ENCODE data around the gene PPBP.
"Not testable (repeated sequence)": the region's sequence is repeated elsewhere in the genome, so short reads cannot be mapped to it uniquely, and the experiment has no call there.

The PPBP gene

DNA sequence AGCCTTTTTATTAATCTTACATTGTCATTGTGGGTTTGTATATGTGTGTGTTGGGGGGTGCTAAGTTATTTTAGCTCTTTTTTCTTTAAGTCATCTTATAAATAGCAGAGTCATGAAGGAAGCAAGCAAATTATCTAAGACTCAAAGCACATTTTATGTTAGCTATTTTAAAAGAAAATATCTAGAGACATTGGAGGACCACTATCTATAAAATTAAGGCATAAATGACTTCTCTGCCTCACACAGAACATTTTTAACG is 3.7 kb upstream of the PPBP start:
- no peak for DNase-seq

DNA sequence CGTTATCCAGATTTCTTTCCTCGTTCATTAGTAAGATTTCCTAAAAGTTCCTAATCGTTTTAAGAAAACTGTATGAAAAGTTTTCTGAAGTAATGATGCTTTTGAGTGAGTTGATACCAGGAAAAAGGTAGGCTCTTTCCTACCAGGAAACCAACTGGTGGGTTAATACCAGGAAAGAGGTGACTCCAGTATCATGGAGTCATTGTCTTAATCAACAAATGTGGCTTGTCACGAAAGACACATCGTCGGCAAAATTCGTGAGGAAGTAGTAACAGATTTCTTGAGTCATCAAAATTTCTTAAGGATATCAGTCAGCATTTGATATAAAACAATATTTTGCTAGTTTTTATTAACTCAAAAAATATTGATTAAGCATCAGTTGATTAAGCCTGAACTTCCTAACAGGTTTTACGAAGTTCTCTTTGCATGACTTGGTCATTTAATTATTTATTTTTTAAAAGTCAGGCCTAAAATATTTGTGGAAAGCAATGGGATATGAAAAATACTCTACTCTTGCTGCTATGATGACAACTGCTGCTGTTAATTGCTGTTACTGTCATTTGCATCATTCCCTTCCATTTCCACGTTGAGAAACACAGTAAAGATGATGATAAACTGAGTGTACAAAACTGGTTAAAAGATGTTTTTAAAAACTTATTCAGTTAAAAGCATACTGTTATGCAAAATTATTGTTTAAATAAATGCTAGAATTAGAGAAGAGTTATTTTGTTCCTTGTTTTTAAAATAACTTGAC is 3.2 kb upstream of the PPBP start:
- DNase-seq: no peak

DNA sequence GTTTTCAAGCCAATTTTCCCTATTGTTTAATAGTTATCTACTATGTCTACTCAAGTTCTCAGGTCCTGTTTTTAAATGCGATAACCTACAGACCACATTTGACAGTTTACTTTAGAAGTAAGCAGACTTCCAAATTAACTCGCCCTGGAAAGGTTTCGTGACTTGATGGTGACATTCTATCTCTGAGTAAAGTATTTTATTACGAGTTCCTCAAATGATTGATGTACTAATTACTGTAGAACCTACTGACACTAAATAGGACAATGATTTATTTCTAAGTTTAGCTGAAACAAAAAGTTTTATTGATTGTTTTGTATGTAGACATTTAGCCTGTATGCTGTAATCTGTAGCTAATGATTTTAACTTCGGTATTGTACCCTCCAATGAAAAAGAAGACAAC is 1.9 kb upstream of the PPBP start:
- no peak for DNase-seq

DNA sequence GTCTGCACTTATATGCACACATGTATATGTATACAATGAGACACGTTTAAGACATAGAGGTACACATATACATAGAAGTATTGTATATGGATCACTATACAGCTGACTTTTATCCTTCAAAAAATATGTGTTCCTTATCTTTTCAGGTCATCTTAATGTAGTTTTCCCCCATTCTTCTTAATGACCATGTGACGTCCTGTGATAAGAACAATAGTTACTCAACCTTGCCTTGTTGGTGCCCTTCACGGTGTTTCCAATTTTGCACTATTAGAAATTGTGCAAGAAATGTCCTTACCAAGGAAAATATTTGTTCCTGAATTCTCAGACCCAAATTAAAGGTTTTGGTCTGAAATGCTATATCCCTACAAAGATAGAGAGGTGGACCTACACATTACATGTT is 1.0 kb upstream of the PPBP start:
- no peak for DNase-seq

DNA sequence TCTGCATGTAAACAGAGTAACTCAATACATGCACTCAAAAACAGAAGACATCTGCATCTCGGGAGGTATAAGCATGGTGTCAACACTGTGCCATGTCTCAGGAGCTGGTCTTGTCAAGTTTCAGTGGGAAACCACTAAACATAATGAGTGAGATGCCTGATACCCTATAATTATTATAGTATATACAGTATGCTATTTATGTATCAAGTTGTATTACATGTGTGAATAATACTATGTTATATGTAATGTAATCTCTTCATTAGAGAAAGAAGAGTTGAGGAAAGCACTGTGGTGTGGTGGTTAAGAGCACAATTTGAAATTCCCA is 2.5 kb downstream of the PPBP start:
- DNase-seq: no peak

DNA sequence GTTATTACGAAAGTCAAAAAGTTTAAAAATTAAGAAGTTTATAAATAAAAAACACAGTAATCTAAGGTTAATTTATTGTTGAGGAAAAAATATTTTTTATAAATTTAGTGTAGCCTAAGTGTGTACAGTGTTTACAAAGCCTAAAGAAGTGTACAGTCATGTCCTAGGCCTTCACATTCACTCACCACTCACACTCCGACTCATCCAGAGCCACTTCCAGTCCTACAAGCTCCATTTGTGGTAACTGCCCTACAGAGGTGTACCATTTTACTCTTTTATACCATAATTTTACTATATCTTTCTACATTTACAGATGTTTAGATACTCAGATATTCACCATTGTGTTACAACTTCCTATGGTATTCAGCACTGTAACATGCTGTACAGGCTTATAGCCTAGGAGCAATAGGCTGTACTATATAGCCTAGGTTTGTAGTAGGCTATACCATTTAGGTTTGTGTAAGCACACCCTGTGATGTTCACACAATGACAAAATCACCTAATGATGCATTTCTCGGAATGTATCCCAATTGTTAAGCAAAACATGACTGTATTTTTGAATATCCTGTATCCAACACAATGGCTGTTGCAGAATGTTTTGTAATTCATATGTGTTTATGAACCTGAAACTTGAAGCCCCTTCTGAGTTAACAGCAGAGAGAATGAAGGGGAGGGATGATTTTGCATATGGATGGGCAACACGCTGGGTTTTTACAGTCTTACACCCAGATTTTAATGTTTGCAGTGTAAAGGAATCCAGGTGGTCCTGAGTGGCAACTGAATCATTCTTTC is 3.1 kb downstream of the PPBP start:
- DNase-seq: no peak

DNA sequence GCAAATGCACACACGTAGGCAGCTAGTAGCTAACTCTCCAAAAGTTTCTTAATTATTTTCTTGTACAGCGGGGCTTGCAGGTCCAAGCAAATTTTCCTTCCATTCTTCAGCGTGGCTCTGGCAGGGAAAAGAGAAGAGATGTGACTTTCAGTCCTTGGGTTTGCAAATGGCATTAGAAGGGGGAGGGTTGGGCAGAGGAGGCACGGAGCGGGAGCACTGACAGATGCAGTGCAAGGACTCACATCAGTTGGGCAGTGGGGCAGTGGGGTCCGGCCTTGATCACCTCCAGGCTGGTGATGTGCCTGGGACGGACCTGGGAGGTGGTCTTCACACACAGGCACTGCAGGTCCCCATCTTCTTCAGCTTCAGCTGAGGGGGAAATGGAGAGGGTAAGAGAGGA is 6.8 kb downstream of the PPBP start:
- DNase-seq: not testable (repeated sequence)

DNA sequence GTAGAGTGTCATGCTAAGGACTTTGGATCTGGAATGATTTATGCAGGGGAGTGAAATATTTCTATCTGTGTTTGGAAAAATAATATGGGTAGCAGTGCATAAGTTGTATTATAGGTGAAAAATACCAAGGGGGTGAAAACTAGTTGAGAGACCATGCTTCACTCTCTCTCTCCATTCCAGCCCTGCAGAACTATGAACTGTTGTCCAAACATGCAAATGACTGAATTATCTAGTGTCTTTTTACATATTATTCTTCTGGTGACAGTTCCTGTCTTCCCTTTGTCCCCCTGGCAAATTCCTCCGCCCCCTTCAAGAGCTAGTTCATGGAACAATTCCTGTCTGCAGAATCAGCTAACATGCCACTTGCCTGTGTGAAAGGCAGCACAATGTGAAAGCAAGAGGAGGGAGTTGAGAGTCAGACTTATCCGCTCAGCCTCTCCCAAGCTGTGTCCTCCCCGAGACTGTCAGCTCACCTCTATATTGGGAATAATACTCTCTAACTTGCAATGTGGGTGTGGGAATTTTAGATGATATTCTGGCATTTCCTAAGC is 8.5 kb downstream of the PPBP start:
- no peak for DNase-seq

DNA sequence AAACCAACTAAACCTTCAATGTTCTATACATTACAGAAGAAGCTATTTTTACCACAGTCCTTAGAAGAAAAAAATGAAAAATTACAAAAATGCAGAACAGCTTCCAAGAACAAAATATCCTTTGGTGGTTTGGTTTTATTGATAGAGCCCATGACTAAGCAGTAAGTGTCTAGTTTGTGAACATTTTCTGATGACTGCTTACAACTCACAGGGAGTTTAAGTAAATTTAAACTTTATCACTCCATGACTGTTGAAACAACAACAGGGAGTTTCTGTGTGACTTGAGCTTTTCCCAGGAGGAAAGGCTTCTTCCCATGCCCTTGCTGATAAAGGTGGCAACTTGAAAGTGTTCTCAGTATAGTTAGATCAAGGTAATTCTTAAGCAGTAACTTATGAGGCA is 9.1 kb downstream of the PPBP start:
- no peak for DNase-seq

DNA sequence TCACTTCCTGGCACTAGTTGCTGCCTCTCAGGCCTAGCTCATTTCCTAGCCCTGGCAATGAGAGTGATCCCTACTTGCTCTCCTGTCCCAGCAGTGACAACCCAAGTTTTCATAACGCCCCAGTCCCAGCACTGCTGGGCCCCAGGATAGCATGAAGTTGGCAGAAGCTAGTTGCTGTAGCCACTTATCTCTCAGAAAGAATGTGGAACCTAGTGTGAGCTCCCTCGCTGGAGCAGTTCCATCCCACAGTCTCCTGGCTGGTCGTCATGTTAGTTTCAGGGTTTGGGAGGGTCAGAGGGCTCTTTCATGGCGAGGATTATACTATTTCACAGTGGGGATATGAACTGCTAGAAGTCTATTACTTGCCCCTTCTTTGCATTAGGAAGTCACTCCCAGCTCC is 11.3 kb downstream of the PPBP start:
- DNase-seq: no peak

DNA sequence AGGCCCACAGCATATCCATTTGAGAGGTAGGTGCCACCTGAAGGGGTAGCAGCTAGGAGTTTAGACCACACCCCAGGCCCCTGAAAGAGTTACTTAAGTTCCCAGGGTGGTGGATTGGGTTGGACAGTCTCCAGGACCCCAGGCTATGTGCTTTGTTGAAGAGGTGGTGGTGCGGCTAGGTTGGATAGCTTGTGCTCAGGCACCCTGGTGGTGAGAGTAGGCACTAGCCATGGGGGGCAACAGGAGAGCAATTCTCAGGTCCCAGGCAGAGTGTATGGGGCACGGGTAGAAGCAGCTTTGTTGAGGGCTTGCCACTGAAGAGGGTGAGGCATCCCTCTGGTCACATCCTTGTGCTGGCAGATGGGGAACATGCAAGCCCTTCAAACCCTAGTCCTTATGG is 11.8 kb downstream of the PPBP start:
- DNase-seq: no peak

DNA sequence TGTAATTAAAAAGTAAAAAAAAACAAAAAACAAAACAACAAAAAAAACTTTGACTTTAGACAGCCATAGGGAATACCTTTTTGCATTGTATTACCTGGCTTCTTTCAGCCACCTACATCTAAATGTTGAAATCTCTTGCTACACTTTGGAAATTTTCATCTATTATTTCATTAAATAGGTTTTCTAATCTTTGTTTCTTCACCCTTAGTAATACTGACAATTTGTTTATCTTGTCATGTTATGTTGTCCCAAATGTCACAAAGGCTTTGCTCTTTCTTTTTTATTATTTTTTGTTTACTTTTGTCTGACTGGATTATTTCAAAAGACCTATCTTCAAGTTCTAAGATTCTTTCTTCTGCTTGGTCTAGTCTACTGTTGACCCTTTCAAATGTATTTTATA is 13.6 kb downstream of the PPBP start:
- DNase-seq: no peak

DNA sequence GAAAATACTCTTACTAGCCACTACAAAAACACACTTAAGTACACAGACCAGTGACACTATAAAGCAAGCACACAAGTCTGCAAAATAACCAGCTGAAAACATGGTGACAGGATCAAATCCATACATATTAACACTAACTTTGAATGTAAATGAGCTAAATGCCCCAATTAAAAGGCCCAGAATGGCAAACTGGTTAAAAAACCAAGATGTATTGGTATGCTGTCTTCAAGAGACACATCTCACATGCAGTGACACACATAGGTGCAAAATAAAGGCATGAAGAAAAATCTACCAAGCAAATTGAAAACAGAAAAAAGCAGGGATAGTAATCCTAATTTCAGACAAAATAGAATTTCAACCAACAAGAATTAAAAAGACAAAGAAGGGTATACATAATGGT is 17.0 kb downstream of the PPBP start:
- no peak for DNase-seq

DNA sequence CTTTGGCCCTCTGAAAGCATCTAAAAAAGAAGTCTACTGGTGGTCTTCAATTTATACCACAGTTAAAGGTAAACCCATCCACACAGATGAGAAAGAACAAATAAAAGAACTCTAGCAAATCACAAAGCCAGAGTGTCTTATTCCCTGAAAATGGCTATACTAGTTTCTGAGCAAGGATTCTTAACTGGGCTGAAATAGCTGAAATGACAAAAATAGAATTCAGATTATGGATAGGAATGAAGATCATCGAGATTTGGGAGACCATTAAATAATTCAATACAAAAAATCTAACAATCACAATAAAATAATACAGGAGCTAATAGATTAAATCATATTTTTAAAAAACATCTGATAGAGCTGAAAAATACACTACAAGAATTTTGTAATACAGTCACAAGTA is 18.0 kb downstream of the PPBP start:
- DNase-seq: no peak

DNA sequence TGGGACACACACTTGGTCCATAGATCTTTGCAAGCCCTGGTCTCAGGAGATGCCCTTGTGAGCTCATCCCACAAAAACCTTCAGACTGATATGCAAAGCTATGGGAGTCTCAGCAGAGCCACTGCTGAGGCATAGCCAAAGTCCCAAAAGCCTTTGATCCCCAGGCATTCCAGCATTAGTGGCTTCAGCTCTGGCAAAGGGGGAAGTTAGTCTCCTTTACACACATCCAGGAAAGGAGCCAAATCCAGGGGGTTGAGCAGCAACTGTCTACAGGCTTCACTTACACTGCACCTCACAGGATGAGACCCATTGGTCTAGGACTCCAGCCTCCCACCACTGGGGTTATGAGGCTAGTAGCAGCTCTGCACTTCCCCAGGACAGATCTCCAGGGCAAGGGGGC is 20.1 kb downstream of the PPBP start:
- DNase-seq: no peak

DNA sequence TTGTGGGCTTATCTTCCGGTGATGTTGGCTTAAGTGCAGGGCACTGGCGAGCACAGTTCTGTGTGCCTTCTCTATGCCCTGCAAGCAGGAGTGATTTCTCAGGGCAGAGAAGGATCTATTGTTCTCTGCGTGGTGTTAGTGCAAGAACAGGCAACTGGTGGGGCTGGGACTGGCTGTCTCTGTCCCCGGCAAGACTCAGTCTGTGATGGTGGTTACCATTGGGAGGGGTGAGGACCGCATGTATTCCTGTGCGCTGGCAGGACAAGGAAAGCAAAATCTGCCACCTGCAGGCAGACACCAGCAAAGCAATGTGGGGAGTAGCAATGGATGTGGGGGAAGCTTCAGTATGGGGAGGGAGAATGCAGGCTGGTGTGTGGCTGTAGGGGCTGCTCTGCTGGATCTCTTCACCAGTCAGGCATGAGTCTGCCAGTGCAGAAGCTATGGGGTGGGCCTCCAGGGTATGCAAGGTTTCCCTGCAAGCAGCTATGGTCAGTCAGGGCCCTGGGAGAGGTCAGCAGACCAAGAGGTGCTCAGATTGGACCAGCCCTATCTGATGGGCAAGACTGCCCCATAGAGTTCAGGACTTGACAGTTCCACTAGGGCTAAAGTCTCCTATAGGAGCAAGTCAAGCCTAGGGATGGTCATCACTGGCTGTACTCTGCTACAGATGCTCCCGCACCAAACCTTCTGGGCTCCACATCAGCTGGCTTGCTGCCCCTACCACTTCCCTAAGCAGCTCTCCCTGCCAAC is 23.0 kb downstream of the PPBP start:
- DNase-seq: no peak

DNA sequence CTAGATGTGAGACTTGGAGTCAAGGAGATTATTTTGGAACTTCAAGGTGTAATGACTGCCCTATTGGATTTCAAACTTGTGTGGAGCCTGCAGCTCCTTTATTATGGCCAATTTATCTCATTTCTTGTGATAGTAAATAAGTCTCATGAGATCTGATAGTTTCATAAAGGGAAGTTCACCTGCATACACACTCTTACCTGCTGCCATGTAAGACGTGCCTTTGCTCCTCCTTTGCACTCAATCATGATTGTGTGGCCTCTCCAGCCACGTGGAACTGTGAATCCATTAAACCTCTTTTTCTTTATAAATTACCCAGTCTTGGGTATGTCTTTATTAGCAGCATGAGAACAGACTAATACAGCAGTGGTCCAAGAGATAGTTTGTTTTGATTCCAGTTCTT is 25.3 kb downstream of the PPBP start:
- no peak for DNase-seq

DNA sequence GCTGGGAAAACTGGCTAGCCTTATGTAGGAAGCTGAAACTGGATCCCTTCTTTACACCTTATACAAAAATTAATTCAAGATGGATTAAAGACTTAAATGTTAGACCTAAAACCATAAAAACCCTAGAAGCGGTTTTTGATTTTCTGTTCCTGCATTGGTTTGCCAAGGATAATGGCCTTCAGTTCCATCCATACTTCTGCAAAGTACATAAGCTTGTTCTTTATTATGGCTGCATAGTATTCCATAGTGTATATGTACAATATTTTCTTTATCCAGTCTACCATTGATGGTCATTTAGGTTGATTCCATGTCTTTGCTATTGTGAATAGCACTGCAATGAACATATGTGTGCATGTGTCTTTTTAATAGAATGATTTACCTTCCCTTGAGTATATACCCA is 28.9 kb downstream of the PPBP start:
- not testable (repeated sequence) for DNase-seq

DNA sequence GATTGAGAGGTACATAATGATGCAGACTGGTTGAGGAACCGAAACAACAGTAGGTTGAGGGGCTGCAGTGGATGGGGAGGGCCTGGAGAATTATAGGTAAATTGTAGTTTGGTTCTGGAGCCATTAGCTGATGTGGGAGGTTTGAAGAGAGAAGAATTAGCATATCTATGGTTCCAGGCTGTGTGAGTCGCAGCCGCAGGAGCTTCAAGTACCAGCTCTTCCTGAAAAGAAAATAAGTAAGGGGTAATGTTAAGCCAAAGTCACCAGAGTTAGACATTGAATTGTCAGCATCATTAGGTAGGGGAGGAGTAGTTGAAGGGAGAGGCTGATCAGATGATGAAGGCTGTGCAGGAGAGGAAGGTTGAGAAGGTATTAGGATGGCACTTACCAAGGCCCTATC is 35.6 kb downstream of the PPBP start:
- DNase-seq: no peak

DNA sequence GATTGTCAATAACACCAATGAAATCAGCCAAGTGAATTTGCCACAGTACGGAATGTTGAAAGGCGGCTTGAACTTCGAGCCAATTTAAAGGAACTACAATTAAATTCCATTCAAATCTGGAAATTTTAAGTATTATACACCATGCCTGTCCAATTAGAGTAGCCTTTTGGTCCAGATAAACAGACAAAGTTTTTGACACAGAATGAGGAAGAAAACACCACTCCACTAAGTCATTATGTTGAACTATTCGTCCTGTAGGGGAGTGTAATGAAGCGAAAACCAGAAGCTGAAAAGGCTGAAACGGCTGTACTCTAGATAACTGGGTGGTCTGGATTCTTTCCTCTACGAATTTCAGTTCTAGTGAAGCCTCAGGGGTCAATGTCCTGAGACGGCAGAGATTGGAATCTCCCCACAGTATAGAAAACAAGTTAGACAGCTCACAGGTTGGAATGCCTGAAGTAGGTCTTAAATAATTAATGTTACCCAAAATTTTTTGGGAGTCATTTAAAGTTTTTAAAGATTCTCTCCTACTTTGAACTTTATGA is 37.5 kb downstream of the PPBP start:
- not testable (repeated sequence) for DNase-seq

DNA sequence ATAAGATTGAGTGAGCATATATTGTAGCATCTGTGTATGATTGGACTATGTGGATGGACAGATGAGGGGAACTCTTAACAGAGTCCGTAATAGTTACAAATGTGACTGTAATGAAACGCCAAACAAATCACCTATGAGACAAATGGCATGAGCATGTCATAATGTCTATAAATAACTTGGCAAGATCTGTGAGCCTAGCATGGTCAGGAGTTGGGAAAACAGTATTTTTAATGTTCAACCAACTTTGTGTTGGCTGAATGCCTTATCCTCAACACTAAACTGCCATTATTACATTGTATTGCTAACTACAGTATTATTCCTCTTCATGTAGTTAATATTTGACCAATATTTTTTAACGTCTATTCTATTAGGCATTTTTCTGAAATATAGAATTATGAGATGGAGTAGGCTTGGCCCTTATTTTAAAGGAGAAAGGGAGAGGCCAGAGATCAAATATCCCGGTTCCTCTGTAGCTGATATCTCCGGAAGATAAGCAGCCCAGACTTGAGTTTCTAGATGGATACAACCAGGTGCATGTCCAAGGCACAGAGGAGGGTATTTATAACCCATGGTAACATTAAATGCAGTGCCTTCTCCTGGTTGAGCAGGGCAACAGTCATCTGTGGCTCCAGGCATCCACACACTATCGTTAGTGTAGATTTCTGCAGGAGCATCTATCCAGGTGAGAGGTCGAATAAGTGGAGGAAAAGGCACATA is 38.8 kb downstream of the PPBP start:
- DNase-seq: no peak

DNA sequence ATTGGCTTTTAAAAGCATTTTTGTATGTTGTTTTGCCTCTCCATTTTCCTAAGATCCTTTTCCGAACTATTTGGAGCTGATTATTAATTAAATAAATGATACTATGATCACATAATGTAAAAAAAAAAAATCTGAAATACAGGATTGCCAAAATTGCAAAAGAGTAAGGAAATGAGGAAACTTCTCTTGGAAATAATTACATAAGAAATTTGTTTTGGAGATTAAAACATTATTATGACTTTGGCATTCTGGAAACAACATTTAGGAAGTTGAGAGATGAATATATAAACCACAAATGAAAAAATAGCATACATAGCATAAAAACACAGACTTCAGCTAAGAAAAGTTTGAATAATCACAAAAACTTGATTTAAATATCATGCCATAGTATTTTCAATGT is 39.7 kb downstream of the PPBP start:
- no peak for DNase-seq

Data from activated gamma-delta T cell treated with Interleukin-2 at 50 U/mL for 16 hours (primary cell).